Psoas muscle (tissue), 8 donors: Measurements from ENCODE around the gene DNAH8. TPM values are rescaled to one million over a fixed set of nuclear protein-coding genes. Genes with fewer than 3 reads are reported as not detected.

Experiments used
- ATAC-seq, 4 donors: fragments of 200-7000 bp; cut with Tn5 transposase; one replicate each; pipeline ENCODE4 v1.9.1; 2020; ENCODE audit warnings: moderate library complexity in 3 of 4, mild to moderate bottlenecking in 2 of 4
- DNase-seq, 2 donors: peaks; one replicate each; pipeline ENCODE4 v3.0.0-alpha.2; 2020
- H3K27ac ChIP-seq: fragments of 200-600 bp; one replicate; pipeline ENCODE4 v1.8.0; 2022
- H3K27me3 ChIP-seq, 3 donors: fragments of 200-600 bp in 1 of 3; one replicate each; pipeline versions ENCODE4 v1.6.1 to v1.8.0; 2013 to 2022; ENCODE audit warnings: low read length in 2 of 3, mild to moderate bottlenecking in 2 of 3, moderate library complexity in 1 of 3; ENCODE audit not compliant: insufficient read depth in 3 of 3
- H3K36me3 ChIP-seq, 2 donors: fragments of 200-600 bp in 1 of 2; one replicate each; pipeline versions ENCODE4 v1.6.1 to v1.8.0; 2013 to 2022; ENCODE audit warnings: low read depth in 1 of 2, mild to moderate bottlenecking in 1 of 2, moderate library complexity in 1 of 2; ENCODE audit not compliant: insufficient read depth in 1 of 2
- H3K4me1 ChIP-seq: fragments of 200-600 bp; one replicate; pipeline ENCODE4 v1.8.0; 2022
- H3K4me3 ChIP-seq: fragments of 200-600 bp; one replicate; pipeline ENCODE4 v1.8.0; 2022; ENCODE audit warnings: mild to moderate bottlenecking
- H3K9me3 ChIP-seq: fragments of 200-600 bp; one replicate; pipeline ENCODE4 v1.8.0; 2022
- WGBS, 3 donors: extraction: QIAGEN DNeasy Blood & Tissue Kit; methylation state at CpG; one replicate each; pipeline versions ENCODE4 v1.1.6 to v1.1.7; 2013; 5-methylcytosine and 5-hydroxymethylcytosine counted together
- intact Hi-C, 2 donors: fragments of 100-400 bp; cut with DNase I; formaldehyde crosslinking; loops; one replicate each; pipeline versions ENCODE4 v1.11.0 to v1.14.2; 2022
- polyA plus RNA-seq, 3 donors: library from polyadenylated mRNA; stranded (reverse); fragments of 200-250 nt; gene quantifications; one replicate each; pipeline ENCODE4 v1.2.3, GENCODE V29; 2013
- total RNA-seq, 4 donors: library from RNA; stranded (reverse); fragmentation: NEBNext Ultra II Directional in 2 of 4; extraction: Animal tissue kit (Norgen Biotek cat#: 25700) in 2 of 4; gene quantifications; one replicate each; pipeline versions ENCODE4 v1.2.1 to v1.2.4, GENCODE V29; 2021 to 2023
- TF ChIP-seq, protein P1 (sequence below): fragments of 200-600 bp; IDR thresholded peaks from one replicate; pipeline ENCODE4 v1.8.0; 2022; ENCODE audit warnings: antibody characterized with exemption
- donor health status: healthy with polysubstance abuse.
- donor health status: DM: no; HTN: no; CAD: no; lungs with moderate emphysema.
- donor health status: Bipolar disorder and iron deficiency.
- donor health status: healthy.
- donor health status: DM: yes; HTN: yes; CAD: no.
- donor health status: DM: no; HTN: no; CAD: no.
- donor health status: DM: no; HTN: no; CAD: no.
- donor health status: DM: yes; HTN: yes; CAD: no.

DNAH8 gene
- total and polyA plus RNA-seq, 7 donors, result 0.02 TPM; not detected in 6

DNA sequence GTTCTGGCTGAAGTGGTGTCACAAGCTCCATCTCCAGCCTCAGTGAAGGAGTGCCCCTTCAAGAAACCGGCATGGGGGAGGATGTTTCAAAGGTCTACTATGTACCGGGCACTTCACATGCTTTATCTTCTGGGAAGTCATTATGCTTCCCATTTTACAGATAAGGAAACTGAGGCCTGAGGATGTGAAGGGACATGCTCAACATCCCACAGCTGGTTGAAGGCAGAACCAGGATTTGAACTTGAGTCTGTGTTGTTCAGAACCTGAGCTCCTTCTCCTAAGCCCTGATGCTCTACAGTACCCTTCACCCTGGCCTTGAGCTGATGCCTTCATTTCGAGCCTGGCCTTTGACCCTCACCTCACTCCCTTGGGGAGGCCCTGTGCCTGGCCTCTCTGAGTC, 346.5 kb downstream of the DNAH8 start:
- Histone ChIP-seq H3K4me1 (no peaks in the 10 kb centered on the region), H3K27me3 (no peaks in the 10 kb centered on the region), H3K27ac (no peak overlapping the region), H3K9me3 (no peaks in the 10 kb centered on the region), H3K4me3 (no peak overlapping the region), H3K36me3 (no peaks in the 10 kb centered on the region)
- 70 to 83% (median 77%) methylated on average over 3 of the region's 3 CpGs for WGBS, 3 donors
- no peak for ATAC-seq
- no peak for DNase-seq
- intact Hi-C loops, result no loop called here
- TF ChIP-seq, protein P1, sequence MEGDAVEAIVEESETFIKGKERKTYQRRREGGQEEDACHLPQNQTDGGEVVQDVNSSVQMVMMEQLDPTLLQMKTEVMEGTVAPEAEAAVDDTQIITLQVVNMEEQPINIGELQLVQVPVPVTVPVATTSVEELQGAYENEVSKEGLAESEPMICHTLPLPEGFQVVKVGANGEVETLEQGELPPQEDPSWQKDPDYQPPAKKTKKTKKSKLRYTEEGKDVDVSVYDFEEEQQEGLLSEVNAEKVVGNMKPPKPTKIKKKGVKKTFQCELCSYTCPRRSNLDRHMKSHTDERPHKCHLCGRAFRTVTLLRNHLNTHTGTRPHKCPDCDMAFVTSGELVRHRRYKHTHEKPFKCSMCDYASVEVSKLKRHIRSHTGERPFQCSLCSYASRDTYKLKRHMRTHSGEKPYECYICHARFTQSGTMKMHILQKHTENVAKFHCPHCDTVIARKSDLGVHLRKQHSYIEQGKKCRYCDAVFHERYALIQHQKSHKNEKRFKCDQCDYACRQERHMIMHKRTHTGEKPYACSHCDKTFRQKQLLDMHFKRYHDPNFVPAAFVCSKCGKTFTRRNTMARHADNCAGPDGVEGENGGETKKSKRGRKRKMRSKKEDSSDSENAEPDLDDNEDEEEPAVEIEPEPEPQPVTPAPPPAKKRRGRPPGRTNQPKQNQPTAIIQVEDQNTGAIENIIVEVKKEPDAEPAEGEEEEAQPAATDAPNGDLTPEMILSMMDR, result no peak

DNA sequence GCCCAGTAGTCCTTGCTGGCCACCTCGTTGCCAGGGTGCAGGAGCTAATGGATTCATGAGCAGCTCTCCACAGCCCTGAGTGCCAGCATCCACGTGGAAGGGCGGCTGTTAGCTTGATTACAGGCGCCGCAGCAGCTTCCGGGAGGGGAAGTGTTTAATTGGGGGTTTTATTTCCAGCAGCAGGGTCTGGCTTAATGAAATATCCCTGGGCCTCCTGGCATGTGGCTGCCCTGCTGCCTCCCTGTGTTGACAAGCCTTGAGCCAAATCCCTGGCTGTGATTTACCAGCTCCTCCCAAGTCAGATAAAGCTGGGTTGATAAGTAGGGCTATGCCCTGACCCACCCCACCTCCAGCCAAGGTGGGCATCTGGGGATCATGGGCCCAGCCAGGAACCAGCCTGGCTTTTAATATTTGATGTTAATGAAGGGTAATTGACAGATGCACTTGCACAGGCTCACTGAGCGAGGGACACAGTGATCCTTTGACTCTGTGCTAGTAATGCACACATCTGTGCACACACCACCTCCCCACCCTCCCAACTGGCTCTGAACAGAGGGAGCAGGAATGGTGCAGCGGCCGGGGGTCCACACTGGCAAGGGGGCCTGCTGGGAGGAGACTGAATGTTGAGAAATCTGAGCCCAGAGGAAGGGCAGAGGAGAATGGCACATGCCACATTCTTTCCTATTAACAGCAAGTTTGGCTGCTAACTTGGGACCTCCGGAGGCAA, 347.1 kb downstream of the DNAH8 start:
- 30 to 37% (median 32%) methylated on average over 10 of the region's 10 CpGs for WGBS, 3 donors
- DNase-seq (no peak), ATAC-seq (no peak)
- Histone ChIP-seq H3K27me3 (no peaks in the 10 kb centered on the region), H3K4me3 (no peak overlapping the region), H3K4me1 (no peaks in the 10 kb centered on the region), H3K27ac (no peak overlapping the region), H3K9me3 (no peaks in the 10 kb centered on the region), H3K36me3 (no peaks in the 10 kb centered on the region)
- intact Hi-C loops, result no loop called here
- TF ChIP-seq, protein P1, result no peak

DNA sequence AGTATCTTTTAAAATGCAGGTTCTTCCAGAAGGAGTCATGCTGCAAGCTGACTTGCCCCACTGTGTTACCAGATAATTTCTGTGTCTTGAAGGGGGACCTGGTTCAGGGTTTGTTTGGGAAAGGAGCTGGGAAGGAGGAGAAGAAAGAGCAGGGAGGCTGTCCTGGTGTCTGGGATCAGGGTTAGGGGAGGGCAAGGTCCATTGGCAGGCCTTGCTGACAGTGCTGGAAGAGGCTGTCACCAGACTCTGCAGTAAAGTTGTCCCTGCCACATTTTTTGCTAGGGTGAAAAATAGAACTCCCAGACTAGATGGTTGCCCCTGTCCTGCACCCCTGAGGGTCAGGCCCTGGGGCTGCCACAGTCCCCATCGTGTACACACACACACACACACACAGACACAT, 348.4 kb downstream of the DNAH8 start:
- ATAC-seq, result no peak
- no peaks in the 10 kb centered on the region for H3K36me3 ChIP-seq
- TF ChIP-seq, protein P1, result no peak
- no peak overlapping the region for H3K27ac ChIP-seq
- H3K27me3 ChIP-seq, result no peaks in the 10 kb centered on the region
- H3K4me1 ChIP-seq, result no peaks in the 10 kb centered on the region
- WGBS, 3 donors, result 33 to 67% (median 36%) methylated on average over 1 of the region's 1 CpG
- no peak overlapping the region for H3K4me3 ChIP-seq
- DNase-seq, result no peak
- intact Hi-C loops, result no loop called here
- H3K9me3 ChIP-seq, result no peaks in the 10 kb centered on the region

DNA sequence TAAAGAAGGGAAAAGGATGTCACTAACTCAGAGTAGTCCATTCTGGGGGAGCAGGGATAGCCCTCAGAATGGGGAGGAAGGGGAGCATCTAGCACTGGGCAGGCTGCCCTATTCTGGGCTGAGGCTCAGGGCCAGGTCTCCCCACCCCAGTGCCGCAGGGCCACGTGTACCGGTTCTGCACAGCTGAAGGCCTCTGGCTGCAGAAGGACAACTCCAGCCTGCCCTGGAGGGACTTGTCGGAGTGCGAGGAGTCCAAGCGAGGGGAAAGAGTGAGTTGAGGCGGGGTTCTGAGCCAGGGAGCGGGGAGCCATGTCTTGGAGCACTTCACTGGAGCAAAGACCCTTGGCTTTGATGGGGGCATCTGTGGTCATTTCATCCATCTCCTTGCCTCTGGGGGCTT, 350.4 kb downstream of the DNAH8 start:
- no peak for ATAC-seq
- Histone ChIP-seq H3K36me3 (no peaks in the 10 kb centered on the region), H3K4me3 (no peak overlapping the region), H3K27me3 (no peaks in the 10 kb centered on the region), H3K27ac (no peak overlapping the region), H3K9me3 (no peaks in the 10 kb centered on the region), H3K4me1 (no peaks in the 10 kb centered on the region)
- TF ChIP-seq, protein P1, result no peak
- 68 to 83% (median 81%) methylated on average over 8 of the region's 8 CpGs for WGBS, 3 donors
- DNase-seq, result no peak
- intact Hi-C loops, result no loop called here

DNA sequence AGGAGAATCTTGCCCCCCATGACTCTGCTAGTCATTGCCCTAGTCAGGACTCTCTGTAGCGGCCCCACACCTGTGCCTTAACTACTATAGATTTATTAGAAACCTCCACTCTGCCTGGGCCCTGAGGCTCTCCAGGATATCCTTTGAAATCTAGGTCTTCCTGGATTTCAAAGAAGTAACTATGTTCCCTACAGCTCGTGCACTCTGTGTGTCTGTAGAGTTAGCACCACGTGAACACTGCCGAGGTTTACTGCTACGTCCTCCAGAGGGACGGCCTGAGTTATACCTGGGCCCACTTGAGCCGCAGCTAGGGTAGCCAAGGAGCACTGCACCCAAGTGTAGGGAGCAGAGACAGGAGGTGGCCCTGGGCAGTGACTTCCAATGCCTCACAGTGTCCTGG, 353.3 kb downstream of the DNAH8 start:
- 67 to 79% (median 67%) methylated on average over 7 of the region's 7 CpGs for WGBS, 3 donors
- DNase-seq, result no peak

More for the DNA sequence above, 353.3 kb downstream of the DNAH8 start:
- Histone ChIP-seq H3K27ac (no peak overlapping the region), H3K27me3 (no peaks in the 10 kb centered on the region), H3K9me3 (no peaks in the 10 kb centered on the region), H3K4me1 (no peaks in the 10 kb centered on the region), H3K4me3 (no peak overlapping the region), H3K36me3 (no peaks in the 10 kb centered on the region)
- no peak for ATAC-seq
- TF ChIP-seq, protein P1, result no peak
- intact Hi-C loops, result no loop called here
